ENCODE measurements around the gene CALCOCO2. TPM values are rescaled to one million over a fixed set of nuclear protein-coding genes. Genes with fewer than 3 reads are reported as not detected.

The CALCOCO2 gene
- total and polyA plus RNA-seq, 2 of the 13 experiments (the other 11 are each of a cell fraction or from before 2014, with no cell fraction given), result 72.9 to 111 TPM

DNA sequence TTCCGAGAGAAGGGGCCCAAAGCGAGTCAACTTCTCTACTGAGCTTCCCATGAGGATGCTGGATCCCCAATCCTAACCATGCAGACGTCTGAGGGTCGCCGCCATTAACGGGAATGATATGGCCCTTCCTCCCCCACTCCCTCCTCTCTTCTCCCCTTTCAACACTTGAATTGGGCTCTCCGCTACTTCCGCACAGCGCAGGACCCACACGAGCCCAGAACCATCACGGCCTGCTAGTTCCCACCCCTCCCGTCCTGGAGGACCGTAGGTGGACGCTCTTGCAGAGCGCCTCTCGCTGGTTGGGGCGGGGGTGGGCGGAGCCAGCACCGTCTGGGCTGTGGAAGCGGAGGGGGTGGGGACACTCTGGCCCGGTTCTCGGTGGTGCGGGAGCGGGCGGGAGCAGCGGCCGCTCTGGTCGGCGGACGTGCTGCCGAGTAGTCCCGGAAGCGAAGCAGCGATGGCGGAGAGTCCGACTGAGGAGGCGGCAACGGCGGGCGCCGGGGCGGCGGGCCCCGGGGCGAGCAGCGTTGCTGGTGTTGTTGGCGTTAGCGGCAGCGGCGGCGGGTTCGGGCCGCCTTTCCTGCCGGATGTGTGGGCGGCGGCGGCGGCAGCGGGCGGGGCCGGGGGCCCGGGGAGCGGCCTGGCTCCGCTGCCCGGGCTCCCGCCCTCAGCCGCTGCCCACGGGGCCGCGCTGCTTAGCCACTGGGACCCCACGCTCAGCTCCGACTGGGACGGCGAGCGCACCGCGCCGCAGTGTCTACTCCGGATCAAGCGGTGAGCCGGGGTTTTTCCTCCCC lies 77.4 kb downstream of the CALCOCO2 start, which contains the start of gene UBE2Z (continued):
- TF ChIP-seq, protein P1, sequence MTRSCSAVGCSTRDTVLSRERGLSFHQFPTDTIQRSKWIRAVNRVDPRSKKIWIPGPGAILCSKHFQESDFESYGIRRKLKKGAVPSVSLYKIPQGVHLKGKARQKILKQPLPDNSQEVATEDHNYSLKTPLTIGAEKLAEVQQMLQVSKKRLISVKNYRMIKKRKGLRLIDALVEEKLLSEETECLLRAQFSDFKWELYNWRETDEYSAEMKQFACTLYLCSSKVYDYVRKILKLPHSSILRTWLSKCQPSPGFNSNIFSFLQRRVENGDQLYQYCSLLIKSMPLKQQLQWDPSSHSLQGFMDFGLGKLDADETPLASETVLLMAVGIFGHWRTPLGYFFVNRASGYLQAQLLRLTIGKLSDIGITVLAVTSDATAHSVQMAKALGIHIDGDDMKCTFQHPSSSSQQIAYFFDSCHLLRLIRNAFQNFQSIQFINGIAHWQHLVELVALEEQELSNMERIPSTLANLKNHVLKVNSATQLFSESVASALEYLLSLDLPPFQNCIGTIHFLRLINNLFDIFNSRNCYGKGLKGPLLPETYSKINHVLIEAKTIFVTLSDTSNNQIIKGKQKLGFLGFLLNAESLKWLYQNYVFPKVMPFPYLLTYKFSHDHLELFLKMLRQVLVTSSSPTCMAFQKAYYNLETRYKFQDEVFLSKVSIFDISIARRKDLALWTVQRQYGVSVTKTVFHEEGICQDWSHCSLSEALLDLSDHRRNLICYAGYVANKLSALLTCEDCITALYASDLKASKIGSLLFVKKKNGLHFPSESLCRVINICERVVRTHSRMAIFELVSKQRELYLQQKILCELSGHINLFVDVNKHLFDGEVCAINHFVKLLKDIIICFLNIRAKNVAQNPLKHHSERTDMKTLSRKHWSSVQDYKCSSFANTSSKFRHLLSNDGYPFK (CRISPR knock-in tag; IDR thresholded peaks at IDR 0.05; ENCODE audit: borderline replicate concordance), result peak; percentile 93; the same call in 1 of the 2 replicates
- TF ChIP-seq MEIS2 (CRISPR knock-in tag; IDR thresholded peaks at IDR 0.05), result peak; percentile 51; the same call in 1 of the 2 replicates
- TF ChIP-seq, protein P2, sequence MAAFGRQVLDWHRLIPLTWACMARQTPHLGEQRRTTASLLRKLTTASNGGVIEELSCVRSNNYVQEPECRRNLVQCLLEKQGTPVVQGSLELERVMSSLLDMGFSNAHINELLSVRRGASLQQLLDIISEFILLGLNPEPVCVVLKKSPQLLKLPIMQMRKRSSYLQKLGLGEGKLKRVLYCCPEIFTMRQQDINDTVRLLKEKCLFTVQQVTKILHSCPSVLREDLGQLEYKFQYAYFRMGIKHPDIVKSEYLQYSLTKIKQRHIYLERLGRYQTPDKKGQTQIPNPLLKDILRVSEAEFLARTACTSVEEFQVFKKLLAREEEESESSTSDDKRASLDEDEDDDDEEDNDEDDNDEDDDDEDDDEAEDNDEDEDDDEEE (CRISPR knock-in tag; IDR thresholded peaks at IDR 0.05), result peak; percentile 67
- TF ChIP-seq, protein P3, sequence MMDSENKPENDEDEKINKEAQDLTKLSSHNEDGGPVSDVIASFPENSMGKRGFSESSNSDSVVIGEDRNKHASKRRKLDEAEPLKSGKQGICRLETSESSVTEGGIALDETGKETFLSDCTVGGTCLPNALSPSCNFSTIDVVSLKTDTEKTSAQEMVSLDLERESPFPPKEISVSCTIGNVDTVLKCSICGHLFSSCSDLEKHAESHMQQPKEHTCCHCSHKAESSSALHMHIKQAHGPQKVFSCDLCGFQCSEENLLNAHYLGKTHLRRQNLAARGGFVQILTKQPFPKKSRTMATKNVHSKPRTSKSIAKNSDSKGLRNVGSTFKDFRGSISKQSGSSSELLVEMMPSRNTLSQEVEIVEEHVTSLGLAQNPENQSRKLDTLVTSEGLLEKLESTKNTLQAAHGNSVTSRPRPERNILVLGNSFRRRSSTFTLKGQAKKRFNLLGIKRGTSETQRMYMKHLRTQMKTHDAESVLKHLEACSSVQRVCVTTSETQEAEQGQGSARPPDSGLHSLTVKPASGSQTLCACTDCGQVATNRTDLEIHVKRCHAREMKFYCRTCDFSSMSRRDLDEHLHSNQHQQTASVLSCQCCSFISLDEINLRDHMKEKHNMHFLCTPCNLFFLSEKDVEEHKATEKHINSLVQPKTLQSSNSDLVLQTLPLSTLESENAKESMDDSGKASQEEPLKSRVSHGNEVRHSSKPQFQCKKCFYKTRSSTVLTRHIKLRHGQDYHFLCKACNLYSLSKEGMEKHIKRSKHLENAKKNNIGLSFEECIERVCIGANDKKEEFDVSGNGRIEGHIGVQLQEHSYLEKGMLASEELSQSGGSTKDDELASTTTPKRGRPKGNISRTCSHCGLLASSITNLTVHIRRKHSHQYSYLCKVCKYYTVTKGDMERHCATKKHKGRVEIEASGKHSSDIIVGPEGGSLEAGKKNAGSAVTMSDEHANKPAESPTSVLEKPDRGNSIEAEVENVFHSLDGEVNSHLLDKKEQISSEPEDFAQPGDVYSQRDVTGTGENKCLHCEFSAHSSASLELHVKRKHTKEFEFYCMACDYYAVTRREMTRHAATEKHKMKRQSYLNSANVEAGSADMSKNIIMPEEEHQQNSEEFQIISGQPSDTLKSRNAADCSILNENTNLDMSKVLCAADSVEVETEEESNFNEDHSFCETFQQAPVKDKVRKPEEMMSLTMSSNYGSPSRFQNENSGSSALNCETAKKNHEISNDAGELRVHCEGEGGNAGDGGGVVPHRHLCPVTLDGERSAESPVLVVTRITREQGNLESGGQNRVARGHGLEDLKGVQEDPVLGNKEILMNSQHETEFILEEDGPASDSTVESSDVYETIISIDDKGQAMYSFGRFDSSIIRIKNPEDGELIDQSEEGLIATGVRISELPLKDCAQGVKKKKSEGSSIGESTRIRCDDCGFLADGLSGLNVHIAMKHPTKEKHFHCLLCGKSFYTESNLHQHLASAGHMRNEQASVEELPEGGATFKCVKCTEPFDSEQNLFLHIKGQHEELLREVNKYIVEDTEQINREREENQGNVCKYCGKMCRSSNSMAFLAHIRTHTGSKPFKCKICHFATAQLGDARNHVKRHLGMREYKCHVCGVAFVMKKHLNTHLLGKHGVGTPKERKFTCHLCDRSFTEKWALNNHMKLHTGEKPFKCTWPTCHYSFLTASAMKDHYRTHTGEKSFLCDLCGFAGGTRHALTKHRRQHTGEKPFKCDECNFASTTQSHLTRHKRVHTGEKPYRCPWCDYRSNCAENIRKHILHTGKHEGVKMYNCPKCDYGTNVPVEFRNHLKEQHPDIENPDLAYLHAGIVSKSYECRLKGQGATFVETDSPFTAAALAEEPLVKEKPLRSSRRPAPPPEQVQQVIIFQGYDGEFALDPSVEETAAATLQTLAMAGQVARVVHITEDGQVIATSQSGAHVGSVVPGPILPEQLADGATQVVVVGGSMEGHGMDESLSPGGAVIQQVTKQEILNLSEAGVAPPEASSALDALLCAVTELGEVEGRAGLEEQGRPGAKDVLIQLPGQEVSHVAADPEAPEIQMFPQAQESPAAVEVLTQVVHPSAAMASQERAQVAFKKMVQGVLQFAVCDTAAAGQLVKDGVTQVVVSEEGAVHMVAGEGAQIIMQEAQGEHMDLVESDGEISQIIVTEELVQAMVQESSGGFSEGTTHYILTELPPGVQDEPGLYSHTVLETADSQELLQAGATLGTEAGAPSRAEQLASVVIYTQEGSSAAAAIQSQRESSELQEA (CRISPR knock-in tag; IDR thresholded peaks at IDR 0.05; ENCODE audit: not compliant biosample characterization), result peak; percentile 88
- no peak for TF ChIP-seq ZNF83 (CRISPR knock-in tag; IDR thresholded peaks at IDR 0.05; ENCODE audit: borderline replicate concordance)
- TF ChIP-seq ZNF446 (CRISPR knock-in tag; IDR thresholded peaks at IDR 0.05), result peak; percentile 73; the same call in 1 of the 2 replicates
- TF ChIP-seq, protein P4, sequence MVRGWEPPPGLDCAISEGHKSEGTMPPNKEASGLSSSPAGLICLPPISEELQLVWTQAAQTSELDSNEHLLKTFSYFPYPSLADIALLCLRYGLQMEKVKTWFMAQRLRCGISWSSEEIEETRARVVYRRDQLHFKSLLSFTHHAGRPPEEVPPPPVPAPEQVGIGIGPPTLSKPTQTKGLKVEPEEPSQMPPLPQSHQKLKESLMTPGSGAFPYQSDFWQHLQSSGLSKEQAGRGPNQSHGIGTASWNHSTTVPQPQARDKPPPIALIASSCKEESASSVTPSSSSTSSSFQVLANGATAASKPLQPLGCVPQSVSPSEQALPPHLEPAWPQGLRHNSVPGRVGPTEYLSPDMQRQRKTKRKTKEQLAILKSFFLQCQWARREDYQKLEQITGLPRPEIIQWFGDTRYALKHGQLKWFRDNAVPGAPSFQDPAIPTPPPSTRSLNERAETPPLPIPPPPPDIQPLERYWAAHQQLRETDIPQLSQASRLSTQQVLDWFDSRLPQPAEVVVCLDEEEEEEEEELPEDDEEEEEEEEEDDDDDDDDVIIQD (CRISPR knock-in tag; IDR thresholded peaks at IDR 0.05; ENCODE audit: low read depth), result peak; percentile 95
- no peak for TF ChIP-seq ZNF660 (CRISPR knock-in tag; IDR thresholded peaks at IDR 0.05; ENCODE audit: borderline replicate concordance, low read depth)
- TF ChIP-seq MTF2 (CRISPR knock-in tag; IDR thresholded peaks at IDR 0.05; ENCODE audit: borderline replicate concordance), result no peak; the same call in 1 of the 2 replicates
- peak; percentile 94 for TF ChIP-seq ZC3H13 (CRISPR knock-in tag; IDR thresholded peaks at IDR 0.05)
- peak; percentile 75 for TF ChIP-seq ZNF543 (CRISPR knock-in tag; IDR thresholded peaks at IDR 0.05)
- no peak for TF ChIP-seq ZNF850 (CRISPR knock-in tag; conservative IDR thresholded peaks at IDR 0.05)
- peak; percentile 91 for TF ChIP-seq SRSF1 (optimal IDR thresholded peaks at IDR 0.05; ENCODE audit: low read depth, low read length)
- no peak for TF ChIP-seq ZFP36L1 (CRISPR knock-in tag; IDR thresholded peaks at IDR 0.05)
